Measurements from ENCODE around the gene SLC26A11. TPM values are rescaled to one million over a fixed set of nuclear protein-coding genes. Genes with fewer than 3 reads are reported as not detected.
"Not testable (repeated sequence)": the region's sequence is repeated elsewhere in the genome, so short reads cannot be mapped to it uniquely, and the experiment has no call there.

The SLC26A11 gene
- total RNA-seq, 1 donor = 0.27 TPM

GRCh38 chr17:80237386-80237785 is 17.2 kb downstream of the SLC26A11 start:
- DNase-seq (ENCODE audit: low read depth in 2 of 3, low spot score in 2 of 3) = no peak

GRCh38 chr17:80242505-80242904 is 22.3 kb downstream of the SLC26A11 start:
- no peak for DNase-seq (ENCODE audit: low read depth in 2 of 3, low spot score in 2 of 3)

GRCh38 chr17:80243526-80244433 is 23.6 kb downstream of the SLC26A11 start:
- DNase-seq (ENCODE audit: low read depth in 2 of 3, low spot score in 2 of 3) = no peak

GRCh38 chr17:80244448-80244847 is 24.2 kb downstream of the SLC26A11 start:
- not testable (repeated sequence) for DNase-seq (ENCODE audit: low read depth in 2 of 3, low spot score in 2 of 3)

GRCh38 chr17:80244871-80245509 is 24.8 kb downstream of the SLC26A11 start:
- no peak for DNase-seq (ENCODE audit: low read depth in 2 of 3, low spot score in 2 of 3)

GRCh38 chr17:80245566-80246265 is 25.5 kb downstream of the SLC26A11 start:
- no peak for DNase-seq (ENCODE audit: low read depth in 2 of 3, low spot score in 2 of 3)

- no peak for DNase-seq (ENCODE audit: low read depth in 2 of 3, low spot score in 2 of 3)
These were observed 26.0 kb downstream of the SLC26A11 start for GRCh38 chr17:80246266-80246681.

GRCh38 chr17:80246726-80247125 is 26.5 kb downstream of the SLC26A11 start:
- DNase-seq (ENCODE audit: low read depth in 2 of 3, low spot score in 2 of 3) = no peak

GRCh38 chr17:80247561-80247960 is 27.3 kb downstream of the SLC26A11 start:
- DNase-seq (ENCODE audit: low read depth in 2 of 3, low spot score in 2 of 3) = no peak

GRCh38 chr17:80248001-80248893 is 28.0 kb downstream of the SLC26A11 start:
- no peak for DNase-seq (ENCODE audit: low read depth in 2 of 3, low spot score in 2 of 3)

GRCh38 chr17:80248894-80249710 is 28.9 kb downstream of the SLC26A11 start:
- no peak for DNase-seq (ENCODE audit: low read depth in 2 of 3, low spot score in 2 of 3)

GRCh38 chr17:80251966-80252365 is 31.7 kb downstream of the SLC26A11 start:
- no peak for DNase-seq (ENCODE audit: low read depth in 2 of 3, low spot score in 2 of 3)

GRCh38 chr17:80252871-80253270 is 32.6 kb downstream of the SLC26A11 start:
- peak in 2 of 3 donors; percentile 70 to 87 for DNase-seq (ENCODE audit: low read depth in 2 of 3, low spot score in 2 of 3)

- no peak for DNase-seq (ENCODE audit: low read depth in 2 of 3, low spot score in 2 of 3)
These were observed 33.6 kb downstream of the SLC26A11 start for GRCh38 chr17:80253631-80254395.

GRCh38 chr17:80254396-80255251 is 34.4 kb downstream of the SLC26A11 start:
- DNase-seq (ENCODE audit: low read depth in 2 of 3, low spot score in 2 of 3) = peak in 2 of 3 donors; percentile 86 to 89

GRCh38 chr17:80256034-80256350 is 35.8 kb downstream of the SLC26A11 start:
- DNase-seq (ENCODE audit: low read depth in 2 of 3, low spot score in 2 of 3) = no peak

- DNase-seq (ENCODE audit: low read depth in 2 of 3, low spot score in 2 of 3) = no peak
These were observed 37.5 kb downstream of the SLC26A11 start for GRCh38 chr17:80257716-80258213.

- DNase-seq (ENCODE audit: low read depth in 2 of 3, low spot score in 2 of 3) = not testable (repeated sequence)
These were observed 38.1 kb downstream of the SLC26A11 start for GRCh38 chr17:80258296-80258695.

Measured in hematopoietic multipotent progenitor cell (in vitro differentiated cells).